ENCODE measurements around the gene RABGGTA. TPM values are rescaled to one million over a fixed set of nuclear protein-coding genes. Genes with fewer than 3 reads are reported as not detected.

Gene RABGGTA
- total and polyA plus RNA-seq, 2 experiments from 2014 or later = 29.3 to 34.9 TPM

- Histone ChIP-seq H3K9ac (no peak overlapping the region), H3K9me3 (ENCODE audit: low read depth) (no peaks in the 10 kb centered on the region), H3K27ac (no peak overlapping the region), H3K36me3 (ENCODE audit: low read depth) (no peaks in the 10 kb centered on the region), H4K20me1 (ENCODE audit: insufficient read depth) (no peaks in the 10 kb centered on the region), H3F3A (ENCODE audit: insufficient read depth) (peaks cover 21% of the 10 kb centered on the region), H2AFZ (no peak overlapping the region), H3K79me2 (ENCODE audit: insufficient read depth) (no peaks in the 10 kb centered on the region), H3K4me3 (no peak overlapping the region), H3K4me1 (ENCODE audit: insufficient read depth) (peaks cover 28% of the 10 kb centered on the region), H3K4me2 (ENCODE audit: unreplicated experiment) (no peak overlapping the region), H3K9me2 (ENCODE audit: insufficient read depth) (no peaks in the 10 kb centered on the region), H3K27me3 (replicated peaks; ENCODE audit: insufficient read depth) (no peaks in the 10 kb centered on the region)
- in situ Hi-C loops (cut with MboI) = no loop called here
- DNase-seq = no peak
- 90 to 92% methylated on average over 9 of the region's 9 CpGs for WGBS, 2 experiments (ENCODE audit: low coverage in 1 of 2, low lambda C conversion rate in 2 of 2, missing lambda C conversion rate in 2 of 2)
- TF ChIP-seq EZH2phosphoT487 (IDR thresholded peaks at IDR 0.05; ENCODE audit: insufficient read depth, low read depth) = no peak
- no peak for TF ChIP-seq EZH2 (IDR thresholded peaks at IDR 0.05; ENCODE audit: insufficient read depth, poor library complexity, severe bottlenecking)
Measured at GRCh38 chr14:24312736-24313507, 41.5 kb upstream of the RABGGTA start.

GRCh38 chr14:24311837-24312615 is 40.6 kb upstream of the RABGGTA start:
- Histone ChIP-seq H3K9me3 (ENCODE audit: low read depth) (no peaks in the 10 kb centered on the region), H3K9me2 (ENCODE audit: insufficient read depth) (no peaks in the 10 kb centered on the region), H3K4me3 (no peak overlapping the region), H3K4me2 (ENCODE audit: unreplicated experiment) (peak overlapping the region; percentile 27), H3K79me2 (ENCODE audit: insufficient read depth) (no peaks in the 10 kb centered on the region), H3K4me1 (ENCODE audit: insufficient read depth) (peaks cover 22% of the 10 kb centered on the region), H3F3A (ENCODE audit: insufficient read depth) (peaks cover 12% of the 10 kb centered on the region), H3K27me3 (replicated peaks; ENCODE audit: insufficient read depth) (no peaks in the 10 kb centered on the region), H3K9ac (0 out of 2 replicates have a peak overlapping the region, but pooled peaks have one; percentile 52), H3K36me3 (ENCODE audit: low read depth) (no peaks in the 10 kb centered on the region), H4K20me1 (ENCODE audit: insufficient read depth) (no peaks in the 10 kb centered on the region), H3K27ac (no peak overlapping the region), H2AFZ (peak overlapping the region; percentile 66; the same call in 1 of the 2 replicates)
- in situ Hi-C loops (cut with MboI) = no loop called here
- TF ChIP-seq EZH2 (IDR thresholded peaks at IDR 0.05; ENCODE audit: insufficient read depth, poor library complexity, severe bottlenecking) (no peak), EZH2phosphoT487 (IDR thresholded peaks at IDR 0.05; ENCODE audit: insufficient read depth, low read depth) (no peak)
- DNase-seq = peak; percentile 68
- WGBS, 2 experiments (ENCODE audit: low coverage in 1 of 2, low lambda C conversion rate in 2 of 2, missing lambda C conversion rate in 2 of 2) = 94 to 100% methylated on average over 1 of the region's 1 CpG

GRCh38 chr14:24310646-24311604 is 39.5 kb upstream of the RABGGTA start, which contains the start of gene LTB4R:
Gene LTB4R, plus strand, starts transcription at chr14:24311502. Its CDS starts 4,150 bp downstream, at chr14:24315652.
- DNase-seq = peak; percentile 93
- no peaks in the 10 kb centered on the region for H3K27me3 ChIP-seq (replicated peaks; ENCODE audit: insufficient read depth)
- 6 to 8% methylated on average over 69 of the region's 99 CpGs for WGBS, 2 experiments (ENCODE audit: low coverage in 1 of 2, low lambda C conversion rate in 2 of 2, missing lambda C conversion rate in 2 of 2)
- H4K20me1 ChIP-seq (ENCODE audit: insufficient read depth) = no peaks in the 10 kb centered on the region
- H3K4me2 ChIP-seq (ENCODE audit: unreplicated experiment) = peak within 1 kb of the TSS; percentile 27
- H3K9me3 ChIP-seq (ENCODE audit: low read depth) = no peaks in the 10 kb centered on the region
- TF ChIP-seq EZH2phosphoT487 (IDR thresholded peaks at IDR 0.05; ENCODE audit: insufficient read depth, low read depth) (no peak), EZH2 (IDR thresholded peaks at IDR 0.05; ENCODE audit: insufficient read depth, poor library complexity, severe bottlenecking) (no peak)
- H3K4me3 ChIP-seq = peak within 1 kb of the TSS; percentile 59
- H3K9me2 ChIP-seq (ENCODE audit: insufficient read depth) = no peaks in the 10 kb centered on the region
- peak within 1 kb of the TSS; percentile 52 for H3K9ac ChIP-seq
- H3K4me1 ChIP-seq (ENCODE audit: insufficient read depth) = peaks cover 15% of the 10 kb centered on the region
- no peaks in the 10 kb centered on the region for H3K36me3 ChIP-seq (ENCODE audit: low read depth)
- H3F3A ChIP-seq (ENCODE audit: insufficient read depth) = peaks cover 8% of the 10 kb centered on the region; the same call in 1 of the 2 replicates
- H3K27ac ChIP-seq = no peak within 1 kb of the TSS
- in situ Hi-C loops (cut with MboI) = no loop called here
- no peaks in the 10 kb centered on the region for H3K79me2 ChIP-seq (ENCODE audit: insufficient read depth)
- H2AFZ ChIP-seq = peak within 1 kb of the TSS; percentile 66

All from GM23248 (cell line).